Measurements from ENCODE around the gene AMPD2. TPM values are rescaled to one million over a fixed set of nuclear protein-coding genes. Genes with fewer than 3 reads are reported as not detected.

Gene AMPD2
- total RNA-seq, 4 donors from 2014 or later, result 21.3 to 59.7 (median 39.0) TPM

DNA sequence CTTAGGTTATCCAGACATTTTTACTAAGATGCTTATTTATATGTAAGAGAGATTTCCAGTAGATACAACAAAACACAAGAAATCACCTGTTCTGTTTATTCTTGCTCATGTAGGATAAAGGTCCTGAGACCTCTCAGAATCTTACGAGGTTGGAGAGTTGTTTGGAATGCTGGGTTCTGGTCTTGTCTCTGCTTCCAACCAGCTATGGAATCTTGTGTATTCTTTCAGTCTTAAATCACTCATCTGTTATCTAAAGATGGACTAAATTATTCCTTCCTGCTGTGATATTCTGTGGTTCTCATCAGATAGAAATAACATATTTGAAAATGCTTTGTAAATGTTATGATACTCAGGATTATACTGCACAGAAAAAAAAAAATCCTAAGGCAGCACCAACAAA is 21.5 kb upstream of the AMPD2 start:
- Histone ChIP-seq H3K4me3 (no peak overlapping the region), H3K4me1 (no peaks in the 10 kb centered on the region), H3K27me3 (no peaks in the 10 kb centered on the region), H3K9me3 (no peaks in the 10 kb centered on the region), H3K27ac (no peak overlapping the region), H3K36me3 (peaks cover 0 to 30% (median 14%) of the 10 kb centered on the region in 4 donors)
- in situ Hi-C loops (cut with MboI; ENCODE audit: low pct_ligation_motif_present in 1 of 4, low pct_unique_long_range_greater_than_20kb in 1 of 4, low sequenced_read_pairs in 3 of 4), result no loop called here
- no peak for TF ChIP-seq POLR2A (IDR thresholded peaks at IDR 0.05)
- TF ChIP-seq, protein P1, sequence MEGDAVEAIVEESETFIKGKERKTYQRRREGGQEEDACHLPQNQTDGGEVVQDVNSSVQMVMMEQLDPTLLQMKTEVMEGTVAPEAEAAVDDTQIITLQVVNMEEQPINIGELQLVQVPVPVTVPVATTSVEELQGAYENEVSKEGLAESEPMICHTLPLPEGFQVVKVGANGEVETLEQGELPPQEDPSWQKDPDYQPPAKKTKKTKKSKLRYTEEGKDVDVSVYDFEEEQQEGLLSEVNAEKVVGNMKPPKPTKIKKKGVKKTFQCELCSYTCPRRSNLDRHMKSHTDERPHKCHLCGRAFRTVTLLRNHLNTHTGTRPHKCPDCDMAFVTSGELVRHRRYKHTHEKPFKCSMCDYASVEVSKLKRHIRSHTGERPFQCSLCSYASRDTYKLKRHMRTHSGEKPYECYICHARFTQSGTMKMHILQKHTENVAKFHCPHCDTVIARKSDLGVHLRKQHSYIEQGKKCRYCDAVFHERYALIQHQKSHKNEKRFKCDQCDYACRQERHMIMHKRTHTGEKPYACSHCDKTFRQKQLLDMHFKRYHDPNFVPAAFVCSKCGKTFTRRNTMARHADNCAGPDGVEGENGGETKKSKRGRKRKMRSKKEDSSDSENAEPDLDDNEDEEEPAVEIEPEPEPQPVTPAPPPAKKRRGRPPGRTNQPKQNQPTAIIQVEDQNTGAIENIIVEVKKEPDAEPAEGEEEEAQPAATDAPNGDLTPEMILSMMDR (IDR thresholded peaks at IDR 0.05), result no peak
- TF ChIP-seq POLR2AphosphoS5 (IDR thresholded peaks at IDR 0.05), result no peak
- TF ChIP-seq EP300 (IDR thresholded peaks at IDR 0.05; ENCODE audit: low read depth), result no peak
- DNase-seq, result no peak
- WGBS, 2 donors (ENCODE audit: low coverage in 1 of 2), result 78 to 97% methylated on average over 1 of the region's 1 CpG
- intact Hi-C loops (cut with DNase I; ENCODE audit: low total_unique reads), result no loop called here

DNA sequence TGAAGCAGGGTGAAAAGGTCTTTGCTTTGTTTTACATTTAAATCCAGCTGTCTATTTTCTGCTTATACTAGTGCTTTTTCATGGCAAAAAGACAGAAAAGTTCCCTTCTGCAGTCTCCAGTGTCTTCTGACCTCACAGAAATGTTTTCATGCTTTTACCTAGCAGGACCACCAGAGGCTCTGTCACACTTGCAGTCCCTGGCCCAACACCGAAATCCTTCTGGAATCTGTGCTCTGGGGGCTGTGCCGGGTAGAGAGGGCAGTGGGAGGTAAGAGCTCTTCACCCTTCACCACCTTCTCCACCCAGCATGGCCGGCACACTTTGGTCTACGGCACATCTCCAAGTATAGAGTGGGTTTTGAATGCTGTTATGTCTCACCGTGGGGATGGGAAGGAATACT is 21.0 kb upstream of the AMPD2 start:
- Histone ChIP-seq H3K27me3 (no peaks in the 10 kb centered on the region), H3K4me1 (no peaks in the 10 kb centered on the region), H3K4me3 (no peak overlapping the region), H3K9me3 (no peaks in the 10 kb centered on the region), H3K27ac (no peak overlapping the region), H3K36me3 (peaks cover 0 to 25% (median 11%) of the 10 kb centered on the region in 4 donors)
- no peak for DNase-seq
- WGBS, 2 donors (ENCODE audit: low coverage in 1 of 2), result 92 to 94% methylated on average over 4 to 5 of the region's 5 CpGs
- in situ Hi-C loops (cut with MboI; ENCODE audit: low pct_ligation_motif_present in 1 of 4, low pct_unique_long_range_greater_than_20kb in 1 of 4, low sequenced_read_pairs in 3 of 4), result no loop called here
- TF ChIP-seq POLR2A (IDR thresholded peaks at IDR 0.05) (no peak), POLR2AphosphoS5 (IDR thresholded peaks at IDR 0.05) (no peak), EP300 (IDR thresholded peaks at IDR 0.05; ENCODE audit: low read depth) (no peak)
- TF ChIP-seq, protein P1 (IDR thresholded peaks at IDR 0.05), result no peak
- intact Hi-C loops (cut with DNase I; ENCODE audit: low total_unique reads), result no loop called here

DNA sequence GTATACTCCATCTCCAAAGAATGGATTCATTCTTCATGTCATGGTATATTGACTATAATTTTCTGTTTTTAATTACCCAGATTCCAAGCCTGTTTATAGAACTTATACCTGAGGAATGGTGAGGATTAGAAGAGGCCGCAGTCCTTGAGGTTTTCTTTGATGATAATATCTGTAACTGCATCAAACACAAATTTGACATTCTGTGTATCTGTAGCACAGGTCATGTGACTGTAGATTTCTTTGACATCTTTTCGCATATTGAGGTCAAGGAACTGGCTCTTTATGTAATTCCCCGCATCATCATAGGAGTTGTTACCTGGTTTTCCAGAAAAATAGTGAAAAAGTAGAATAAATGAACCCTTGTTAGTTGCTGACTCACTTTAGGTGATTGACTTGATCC is 16.4 kb upstream of the AMPD2 start:
- Histone ChIP-seq H3K27ac (no peak overlapping the region), H3K4me3 (no peak overlapping the region), H3K9me3 (no peaks in the 10 kb centered on the region), H3K36me3 (peaks cover 0 to 4% (median 0%) of the 10 kb centered on the region in 4 donors), H3K4me1 (no peaks in the 10 kb centered on the region), H3K27me3 (no peaks in the 10 kb centered on the region)
- intact Hi-C loops (cut with DNase I; ENCODE audit: low total_unique reads) (no loop called here), in situ Hi-C loops (cut with MboI; ENCODE audit: low pct_ligation_motif_present in 1 of 4, low pct_unique_long_range_greater_than_20kb in 1 of 4, low sequenced_read_pairs in 3 of 4) (no loop called here)
- WGBS, 2 donors (ENCODE audit: low coverage in 1 of 2), result 92 to 100% methylated on average over 2 to 3 of the region's 3 CpGs
- DNase-seq, result no peak
- TF ChIP-seq POLR2AphosphoS5 (IDR thresholded peaks at IDR 0.05) (no peak), EP300 (IDR thresholded peaks at IDR 0.05; ENCODE audit: low read depth) (no peak)

DNA sequence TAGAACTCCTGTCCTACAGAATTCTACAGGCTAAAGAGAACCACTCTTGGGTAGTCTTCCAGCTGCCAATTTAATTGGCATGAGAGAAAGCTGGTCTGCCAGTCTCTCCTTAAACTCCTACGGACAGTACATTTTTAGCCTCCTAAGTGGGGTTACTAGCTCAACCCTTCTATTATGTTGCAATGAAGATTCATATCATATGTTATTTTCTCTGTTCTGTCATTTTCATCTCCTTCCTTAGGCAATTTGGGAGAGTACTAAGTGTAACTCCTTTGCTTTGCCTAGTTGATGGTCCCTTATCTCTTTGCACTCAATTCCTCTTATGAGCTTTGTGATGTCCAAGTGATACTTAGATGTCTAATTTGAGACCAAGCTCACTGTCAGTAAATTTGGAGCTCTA is 14.3 kb upstream of the AMPD2 start:
- Histone ChIP-seq H3K4me3 (no peak overlapping the region), H3K4me1 (no peaks in the 10 kb centered on the region), H3K36me3 (no peaks in the 10 kb centered on the region), H3K27me3 (no peaks in the 10 kb centered on the region), H3K9me3 (no peaks in the 10 kb centered on the region), H3K27ac (no peak overlapping the region)
- TF ChIP-seq EP300 (IDR thresholded peaks at IDR 0.05; ENCODE audit: low read depth), result no peak
- no peak for TF ChIP-seq POLR2A (IDR thresholded peaks at IDR 0.05)
- intact Hi-C loops (cut with DNase I; ENCODE audit: low total_unique reads), result no loop called here
- in situ Hi-C loops (cut with MboI; ENCODE audit: low pct_ligation_motif_present in 1 of 4, low pct_unique_long_range_greater_than_20kb in 1 of 4, low sequenced_read_pairs in 3 of 4), result no loop called here
- WGBS, 2 donors (ENCODE audit: low coverage in 1 of 2), result 100% methylated on average over 1 of the region's 1 CpG
- no peak for DNase-seq

DNA sequence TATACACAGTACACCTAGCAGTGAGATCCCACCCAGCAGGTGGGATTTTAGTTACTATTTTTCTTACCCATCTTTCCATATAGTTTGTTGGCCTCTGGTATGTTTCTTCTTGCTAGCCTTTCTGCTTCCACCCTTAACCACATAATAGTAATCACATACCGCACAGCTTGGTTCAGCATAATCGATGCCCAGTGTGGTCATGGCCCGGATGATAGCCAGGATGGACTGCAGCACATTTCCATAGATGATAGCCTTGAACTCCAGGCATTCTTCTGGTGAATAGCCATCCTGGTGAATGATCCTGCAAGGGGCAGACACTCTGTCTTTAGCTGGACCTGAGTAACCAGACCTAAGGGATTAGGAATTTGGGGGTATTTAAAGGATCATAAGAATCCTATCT is 9.8 kb upstream of the AMPD2 start:
- TF ChIP-seq POLR2AphosphoS5 (IDR thresholded peaks at IDR 0.05), result no peak
- TF ChIP-seq EP300 (IDR thresholded peaks at IDR 0.05; ENCODE audit: low read depth), result no peak
- TF ChIP-seq, protein P1 (IDR thresholded peaks at IDR 0.05), result no peak
- TF ChIP-seq POLR2A (IDR thresholded peaks at IDR 0.05), result no peak
- DNase-seq, result no peak
- in situ Hi-C loops (cut with MboI; ENCODE audit: low pct_ligation_motif_present in 1 of 4, low pct_unique_long_range_greater_than_20kb in 1 of 4, low sequenced_read_pairs in 3 of 4), result no loop called here
- intact Hi-C loops (cut with DNase I; ENCODE audit: low total_unique reads), result no loop called here
- H3K4me3 ChIP-seq, result no peak overlapping the region
- 94% methylated on average over 3 of the region's 3 CpGs; no CpG with 5 or more reads in 1 of the 2 donors for WGBS, 2 donors (ENCODE audit: low coverage in 1 of 2)
- no peaks in the 10 kb centered on the region for H3K9me3 ChIP-seq
- H3K27ac ChIP-seq, result no peak overlapping the region
- H3K36me3 ChIP-seq, result no peaks in the 10 kb centered on the region
- H3K4me1 ChIP-seq, result no peaks in the 10 kb centered on the region
- H3K27me3 ChIP-seq, result no peaks in the 10 kb centered on the region

Data from transverse colon (tissue), 4 donors.